Neuron (in vitro differentiated cells): Measurements from ENCODE around the gene GET4.

ENCODE experiments used
- H2AFZ ChIP-seq: one replicate; pipeline ENCODE4 v1.6.1; 2013; ENCODE audit warnings: low read depth, mild to moderate bottlenecking, inconsistent platforms, low read length, moderate library complexity
- H3K27me3 ChIP-seq: one replicate; pipeline ENCODE4 v1.6.1; 2013; ENCODE audit warnings: low read length; ENCODE audit not compliant: insufficient read depth
- H3K36me3 ChIP-seq: one replicate; pipeline ENCODE4 v1.6.1; 2013; ENCODE audit warnings: low read length; ENCODE audit not compliant: insufficient read depth
- H3K4me1 ChIP-seq: one replicate; pipeline ENCODE4 v1.6.1; 2013; ENCODE audit warnings: low read length; ENCODE audit not compliant: insufficient read depth
- H3K4me3 ChIP-seq: 2 replicates; pipeline ENCODE4 v1.5.1; 2013; ENCODE audit warnings: mild to moderate bottlenecking, low read length, moderate library complexity
- H3K9me3 ChIP-seq: one replicate; pipeline ENCODE4 v1.6.1; 2013; ENCODE audit warnings: low read length

Gene GET4

DNA sequence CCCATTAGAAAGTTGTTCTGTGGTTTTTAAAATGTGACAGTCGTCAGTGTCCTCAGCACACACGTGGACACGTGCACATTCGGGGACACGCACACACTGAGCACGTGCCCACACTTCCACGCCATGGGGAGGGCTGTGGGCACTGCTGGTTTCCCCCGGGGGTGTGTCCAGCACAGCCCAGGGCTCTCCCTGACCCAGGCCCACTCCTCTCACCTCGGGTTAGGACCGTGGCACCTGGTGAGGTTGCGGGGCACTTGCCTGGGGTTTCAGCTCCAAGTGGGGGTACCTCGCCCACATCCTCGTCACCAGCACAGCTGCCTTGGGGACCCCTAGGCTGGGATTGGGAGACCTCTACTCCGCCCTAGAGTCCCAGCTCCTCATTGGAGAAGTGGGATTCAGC, 20.7 kb downstream of the GET4 start:
- Histone ChIP-seq H2AFZ (no peak overlapping the region), H3K36me3 (peaks cover 49% of the 10 kb centered on the region), H3K27me3 (no peaks in the 10 kb centered on the region), H3K9me3 (no peaks in the 10 kb centered on the region), H3K4me1 (no peaks in the 10 kb centered on the region), H3K4me3 (no peak overlapping the region)

DNA sequence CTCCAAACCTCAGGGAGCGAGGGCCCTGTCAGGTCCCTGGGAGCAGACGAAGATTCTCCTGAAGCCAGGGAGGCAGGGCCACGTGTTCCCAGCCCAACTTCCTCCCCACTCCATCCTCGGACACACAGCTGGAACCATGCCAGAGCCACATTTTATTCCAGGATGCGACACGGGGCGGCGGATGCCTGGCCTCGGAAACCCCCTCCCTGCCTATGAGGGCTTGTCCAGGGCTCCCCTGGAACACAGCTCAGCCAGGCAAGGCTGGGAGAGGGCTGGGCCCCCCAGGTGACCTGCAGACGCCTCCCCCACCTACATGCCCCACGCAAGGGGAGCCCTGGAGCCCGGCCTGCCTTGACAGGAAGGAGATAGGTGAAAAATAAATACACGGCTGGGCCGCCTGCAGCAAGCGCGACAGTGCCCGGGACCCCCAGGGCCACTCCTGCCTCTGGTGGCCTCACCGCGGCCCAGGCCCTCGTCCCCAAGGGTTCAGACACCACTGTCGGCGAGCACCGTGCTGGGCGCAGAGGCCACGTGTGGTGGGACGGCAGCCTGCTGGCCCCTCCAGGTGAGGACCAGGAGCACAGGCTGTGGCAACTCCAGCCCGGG, 21.5 kb downstream of the GET4 start:
- Histone ChIP-seq H3K4me3 (no peak overlapping the region), H3K4me1 (no peaks in the 10 kb centered on the region), H3K36me3 (peaks cover 41% of the 10 kb centered on the region), H3K9me3 (no peaks in the 10 kb centered on the region), H3K27me3 (no peaks in the 10 kb centered on the region), H2AFZ (no peak overlapping the region)

DNA sequence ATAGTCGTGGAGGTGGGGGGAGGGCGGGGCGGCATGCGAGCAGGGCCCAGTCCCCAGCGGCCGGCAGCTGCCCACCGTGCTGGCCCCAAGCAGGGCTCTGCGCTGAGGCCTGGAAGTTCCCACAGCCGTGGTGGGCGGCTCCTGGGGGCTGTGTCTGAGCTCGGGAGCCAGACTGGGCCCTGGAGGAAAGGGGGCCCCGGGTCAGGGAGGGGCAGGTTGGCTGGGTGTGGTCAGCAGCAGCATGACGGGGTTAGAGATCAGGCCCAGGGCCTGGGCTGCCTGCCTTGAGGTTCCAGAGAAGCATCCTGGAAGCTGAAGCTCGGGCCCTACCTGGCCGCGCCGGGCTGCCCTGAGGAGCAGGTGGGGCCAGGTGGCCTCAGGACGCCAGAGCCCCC, 22.1 kb downstream of the GET4 start:
- H3K27me3 ChIP-seq = no peaks in the 10 kb centered on the region
- H3K4me1 ChIP-seq = no peaks in the 10 kb centered on the region
- H3K4me3 ChIP-seq = no peak overlapping the region
- H3K9me3 ChIP-seq = no peaks in the 10 kb centered on the region
- H2AFZ ChIP-seq = no peak overlapping the region
- peaks cover 37% of the 10 kb centered on the region for H3K36me3 ChIP-seq

DNA sequence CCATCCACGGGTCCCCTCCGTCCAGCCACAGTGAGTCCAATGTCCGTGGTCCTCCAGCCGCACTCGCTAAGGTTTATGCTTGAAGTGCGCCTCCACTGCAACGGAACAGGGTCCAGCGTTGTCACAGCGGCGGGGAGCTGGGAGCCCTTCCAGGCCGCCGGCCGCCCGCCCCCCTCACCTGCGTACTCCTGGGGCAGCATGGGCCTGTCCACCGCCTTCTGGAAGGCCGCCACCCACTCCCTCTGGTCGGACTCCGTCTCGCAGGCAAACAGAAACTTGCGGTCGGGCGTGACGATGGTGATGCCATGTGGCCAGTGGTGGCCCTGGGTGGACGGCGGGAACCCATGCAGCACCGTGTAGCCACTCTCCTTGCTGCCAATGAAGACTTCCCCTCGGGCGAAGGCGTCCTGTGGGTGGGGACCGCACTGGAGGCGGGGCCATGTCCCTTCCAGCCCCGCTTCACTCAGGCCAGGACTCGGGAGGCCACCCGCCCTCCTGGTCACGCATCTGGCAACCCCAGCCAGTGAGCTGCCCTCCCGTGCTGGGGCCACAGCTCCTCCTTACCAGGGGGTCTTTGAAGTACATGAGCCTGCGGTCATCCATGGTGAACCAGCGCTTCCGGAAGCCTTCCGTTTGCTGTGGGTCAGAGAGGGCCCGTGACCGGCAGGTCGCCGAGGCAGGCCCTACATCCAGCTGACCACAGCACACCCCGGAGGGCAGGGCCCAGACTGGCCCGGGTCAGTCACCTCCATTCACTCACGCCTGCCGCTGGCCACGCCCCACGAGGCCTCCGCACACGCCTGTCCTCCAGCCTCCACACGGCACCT, 22.7 kb downstream of the GET4 start:
- Histone ChIP-seq H2AFZ (no peak overlapping the region), H3K9me3 (no peaks in the 10 kb centered on the region), H3K4me1 (no peaks in the 10 kb centered on the region), H3K27me3 (no peaks in the 10 kb centered on the region), H3K36me3 (peaks cover 31% of the 10 kb centered on the region), H3K4me3 (no peak overlapping the region)

DNA sequence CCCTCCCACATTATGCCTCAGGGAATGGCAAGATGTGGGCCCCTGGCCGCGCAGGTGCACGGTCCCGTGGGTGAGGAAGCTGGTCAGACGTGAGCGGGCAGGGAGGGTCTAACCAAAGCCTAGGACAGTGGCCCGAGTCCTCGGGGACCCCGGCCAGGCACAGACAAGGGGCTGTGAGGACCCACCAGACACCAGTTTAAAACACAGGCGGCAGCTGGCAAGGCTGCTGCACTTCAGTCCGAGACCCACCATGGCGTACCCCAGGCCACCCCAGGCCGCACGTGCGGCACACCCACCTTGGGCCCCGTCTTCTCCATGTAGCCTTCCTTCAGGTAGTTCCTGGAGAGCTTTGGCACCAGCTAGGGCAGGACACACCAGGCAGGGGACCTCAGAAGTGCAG, 23.5 kb downstream of the GET4 start:
- Histone ChIP-seq H3K9me3 (no peaks in the 10 kb centered on the region), H3K27me3 (no peaks in the 10 kb centered on the region), H2AFZ (no peak overlapping the region), H3K4me1 (no peaks in the 10 kb centered on the region), H3K4me3 (no peak overlapping the region), H3K36me3 (peaks cover 25% of the 10 kb centered on the region)

DNA sequence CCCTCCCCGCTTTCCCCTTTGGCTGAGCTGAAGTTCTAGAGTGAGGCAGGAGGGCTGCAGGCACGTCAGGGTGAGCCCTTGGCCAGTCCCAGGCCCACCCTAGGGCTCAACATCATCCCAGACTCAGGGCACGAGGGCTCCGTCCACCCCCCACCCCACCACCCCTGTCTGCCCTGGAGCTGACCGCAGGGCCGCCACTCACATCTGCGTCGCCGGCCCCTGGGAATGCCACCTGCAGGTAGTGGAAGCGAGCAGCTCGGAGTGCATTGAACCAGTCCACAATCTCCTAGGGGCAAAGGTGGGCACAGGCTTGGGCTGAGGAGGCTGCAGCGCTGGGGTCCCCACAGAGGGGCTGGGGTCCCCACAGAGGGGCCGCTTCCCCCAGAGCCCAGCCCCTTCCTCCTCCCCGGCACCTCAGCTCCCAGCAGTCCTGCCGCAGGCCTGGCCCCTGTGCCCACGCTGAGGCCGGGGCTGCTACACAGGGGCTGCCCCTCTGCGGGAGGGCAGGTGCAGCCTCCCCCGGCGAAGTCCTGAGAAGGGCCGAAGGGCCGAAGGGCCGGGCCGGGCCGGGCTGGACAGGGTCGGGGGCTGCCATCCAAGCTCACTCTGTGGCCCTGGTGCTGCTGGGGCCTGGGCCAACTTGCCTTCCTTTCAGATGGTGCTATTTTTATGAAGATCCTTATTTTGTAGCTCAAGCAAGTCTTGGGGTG, 24.1 kb downstream of the GET4 start:
- Histone ChIP-seq H3K4me1 (no peaks in the 10 kb centered on the region), H3K9me3 (no peaks in the 10 kb centered on the region), H3K36me3 (peaks cover 20% of the 10 kb centered on the region), H3K27me3 (peaks cover 4% of the 10 kb centered on the region), H3K4me3 (no peak overlapping the region), H2AFZ (no peak overlapping the region)

DNA sequence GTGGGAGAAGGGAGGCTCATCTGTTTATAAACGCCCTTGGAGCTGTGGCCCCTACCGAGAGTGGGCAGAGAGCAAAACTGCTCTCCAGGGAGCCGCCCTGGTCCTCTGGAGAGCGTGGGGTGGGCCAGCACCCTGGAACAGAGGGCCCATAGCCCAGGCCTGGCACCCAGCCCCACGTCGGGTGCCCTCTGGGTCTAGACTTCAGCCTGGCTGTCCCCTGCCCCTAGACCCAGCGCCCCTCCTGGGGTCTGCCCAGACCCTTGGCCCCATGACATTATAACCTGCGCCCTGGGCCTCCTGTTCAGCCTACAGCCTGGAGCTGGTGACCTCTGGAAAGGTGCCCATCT, 24.7 kb downstream of the GET4 start:
- peaks cover 15% of the 10 kb centered on the region for H3K36me3 ChIP-seq
- H3K27me3 ChIP-seq = peaks cover 4% of the 10 kb centered on the region
- no peaks in the 10 kb centered on the region for H3K4me1 ChIP-seq
- no peak overlapping the region for H3K4me3 ChIP-seq
- no peaks in the 10 kb centered on the region for H3K9me3 ChIP-seq
- no peak overlapping the region for H2AFZ ChIP-seq

DNA sequence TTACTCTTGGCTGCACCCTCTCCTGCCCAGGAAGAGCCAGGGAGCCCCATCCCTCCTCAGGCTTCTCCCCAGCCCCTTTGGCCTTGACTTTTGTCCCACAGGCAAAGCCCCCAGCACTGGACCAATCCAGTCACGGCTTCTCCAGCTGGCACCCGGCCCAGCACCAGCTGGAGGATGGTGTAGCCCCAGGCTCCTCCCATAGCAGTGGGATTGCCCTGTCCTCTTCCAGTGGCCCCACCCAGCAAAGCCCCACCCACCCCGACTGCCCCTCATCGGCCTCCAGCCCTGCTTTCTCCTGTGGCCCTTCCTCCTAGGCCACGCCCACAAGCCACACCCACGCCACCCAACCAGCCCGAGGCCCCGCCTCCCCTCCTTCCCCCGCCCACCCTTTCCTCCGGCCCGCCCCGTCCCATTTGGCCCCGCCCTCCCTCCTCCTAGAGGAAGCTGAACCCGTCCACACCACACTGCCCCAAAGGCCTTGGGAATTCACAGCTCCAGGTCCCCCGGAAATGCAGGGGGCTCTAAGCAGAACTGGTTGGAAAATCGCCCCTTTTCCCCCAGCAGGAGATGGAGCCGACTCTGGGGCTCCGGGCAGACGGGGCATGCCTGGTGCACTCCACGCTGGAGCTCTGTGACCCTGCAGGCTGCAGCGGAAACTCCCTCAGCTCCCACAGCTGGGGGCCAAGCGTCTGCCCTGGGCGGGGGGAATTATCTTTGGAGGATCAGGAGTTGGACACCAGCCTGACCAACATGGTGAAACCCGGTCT, 25.2 kb downstream of the GET4 start:
- H3K27me3 ChIP-seq = peaks cover 4% of the 10 kb centered on the region
- H3K36me3 ChIP-seq = peaks cover 10% of the 10 kb centered on the region
- no peaks in the 10 kb centered on the region for H3K4me1 ChIP-seq
- H3K4me3 ChIP-seq = no peak overlapping the region
- no peak overlapping the region for H2AFZ ChIP-seq
- H3K9me3 ChIP-seq = no peaks in the 10 kb centered on the region

DNA sequence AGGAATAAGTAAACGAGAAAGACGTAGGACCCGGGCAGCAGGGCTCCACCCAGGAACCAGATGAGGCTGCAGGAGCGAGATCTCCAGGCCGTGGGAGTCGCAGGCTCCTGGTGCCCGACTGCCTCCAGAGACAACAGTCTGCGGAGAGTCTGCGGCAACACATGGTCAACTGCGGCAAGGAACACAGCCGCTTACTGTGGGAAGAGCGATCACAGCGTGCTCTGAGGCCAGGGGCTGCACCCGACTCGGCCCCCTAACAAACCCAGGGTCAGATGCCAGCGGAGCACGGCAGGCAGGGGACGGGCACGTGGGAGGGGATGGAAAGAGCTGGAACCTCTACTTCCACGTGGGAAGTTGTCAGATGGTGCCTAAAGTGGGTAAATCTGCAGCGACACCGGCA, 26.6 kb downstream of the GET4 start:
- peaks cover 3% of the 10 kb centered on the region for H3K36me3 ChIP-seq
- H3K4me3 ChIP-seq = no peak overlapping the region
- no peak overlapping the region for H2AFZ ChIP-seq
- H3K4me1 ChIP-seq = no peaks in the 10 kb centered on the region
- H3K27me3 ChIP-seq = peaks cover 4% of the 10 kb centered on the region
- no peaks in the 10 kb centered on the region for H3K9me3 ChIP-seq

DNA sequence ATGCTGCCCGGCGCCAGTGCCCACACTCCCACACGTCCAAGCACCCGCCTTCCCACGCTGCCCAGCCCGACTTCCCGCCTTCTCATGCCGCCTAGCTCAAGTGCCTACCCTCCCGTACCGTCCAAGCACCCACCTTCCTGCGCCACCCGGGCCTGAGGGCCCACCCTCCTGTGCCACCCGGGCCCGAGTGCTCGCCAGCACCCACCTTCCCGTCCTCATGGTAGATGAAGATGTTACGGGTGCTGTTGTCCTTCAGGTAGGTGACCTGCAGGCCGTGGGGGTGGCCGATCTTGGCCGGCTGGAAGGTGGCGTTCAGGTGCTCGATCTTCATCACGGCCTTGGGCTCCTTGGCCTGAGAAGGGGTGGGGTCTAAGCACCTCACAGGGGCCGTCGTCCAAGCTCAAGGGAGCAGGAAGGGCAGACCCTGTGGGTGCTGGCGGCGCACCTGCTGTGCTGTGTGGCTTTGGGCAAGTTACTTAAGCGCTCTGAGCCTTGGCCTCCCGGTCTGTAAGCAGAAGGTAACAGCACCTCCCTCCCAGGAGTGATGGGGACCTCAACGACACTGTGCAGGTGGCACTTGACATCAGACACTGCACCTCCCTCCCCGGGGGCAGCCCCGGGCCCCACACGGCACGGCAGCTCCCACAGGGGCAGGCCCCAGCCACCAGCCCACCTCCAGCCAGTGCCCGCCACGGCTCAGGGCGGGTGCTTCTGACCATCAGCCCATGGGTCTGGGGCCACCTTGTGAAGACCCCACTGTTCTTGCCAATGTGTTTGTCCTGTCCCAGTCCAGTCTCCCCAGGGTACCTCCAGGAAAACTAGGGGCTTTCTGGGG, 27.8 kb downstream of the GET4 start:
- H3K4me3 ChIP-seq = no peak overlapping the region
- no peak overlapping the region for H2AFZ ChIP-seq
- peaks cover 8% of the 10 kb centered on the region for H3K27me3 ChIP-seq
- H3K9me3 ChIP-seq = no peaks in the 10 kb centered on the region
- H3K36me3 ChIP-seq = no peaks in the 10 kb centered on the region
- H3K4me1 ChIP-seq = no peaks in the 10 kb centered on the region

DNA sequence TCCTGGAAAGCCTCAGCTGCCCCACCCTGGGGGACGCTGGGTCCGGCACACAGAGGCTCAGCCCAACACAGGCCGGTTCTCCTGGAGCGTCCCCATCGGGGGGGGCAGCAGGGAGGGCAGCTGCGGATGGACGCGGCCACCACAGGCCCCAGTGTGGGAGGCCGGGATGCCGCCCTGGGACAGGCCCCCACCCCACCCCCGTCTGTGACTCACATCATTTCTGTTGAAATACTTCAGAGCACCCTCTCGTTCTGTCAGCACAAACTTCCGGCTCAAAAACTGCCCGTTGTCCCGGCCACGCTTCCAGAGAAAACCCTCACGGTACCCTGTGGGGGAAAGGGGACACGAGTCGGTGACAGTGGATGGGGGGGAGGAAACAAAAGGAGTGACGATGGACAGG, 28.5 kb downstream of the GET4 start:
- Histone ChIP-seq H3K4me3 (no peak overlapping the region), H2AFZ (no peak overlapping the region), H3K9me3 (no peaks in the 10 kb centered on the region), H3K4me1 (no peaks in the 10 kb centered on the region), H3K36me3 (no peaks in the 10 kb centered on the region), H3K27me3 (peaks cover 14% of the 10 kb centered on the region)

DNA sequence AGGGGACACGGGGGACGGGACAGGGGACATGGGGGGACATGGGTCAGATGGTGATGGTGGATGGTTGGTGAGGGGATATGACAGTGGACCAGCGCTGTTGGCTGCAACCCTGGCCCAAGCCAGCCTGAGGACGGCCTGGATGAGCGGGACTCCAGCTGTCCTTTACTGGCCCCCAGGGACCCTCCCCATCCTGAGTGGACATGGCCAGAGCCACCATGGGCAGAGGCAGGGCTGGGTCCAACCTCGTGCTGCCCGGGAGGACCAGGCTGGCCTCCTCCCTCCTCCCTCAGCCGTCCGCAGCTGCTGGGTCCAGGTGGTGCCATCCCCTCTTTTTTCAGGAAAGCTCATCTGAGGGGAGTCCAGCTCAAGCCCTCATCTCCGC, 30.4 kb downstream of the GET4 start:
- peaks cover 23% of the 10 kb centered on the region for H3K27me3 ChIP-seq
- H3K4me1 ChIP-seq = no peaks in the 10 kb centered on the region

More for the DNA sequence above, 30.4 kb downstream of the GET4 start:
- H3K36me3 ChIP-seq = no peaks in the 10 kb centered on the region
- no peak overlapping the region for H3K4me3 ChIP-seq
- H3K9me3 ChIP-seq = no peaks in the 10 kb centered on the region
- no peak overlapping the region for H2AFZ ChIP-seq
